K562 (cell line): ENCODE measurements around the gene GABRA5.

Experiments used
- EP300 ChIP-seq: IDR thresholded peaks from 2 replicates; pipeline ENCODE4 v1.6.1; 2012; ENCODE audit warnings: low read length, improper control_type of control experiment
- JUNB ChIP-seq: fragments of 450-650 bp; formaldehyde crosslinking; conservative IDR thresholded peaks from 2 replicates; pipeline ENCODE4 v1.4.0; 2020; ENCODE audit warnings: mild to moderate bottlenecking
- RFX5 ChIP-seq: IDR thresholded peaks from 2 replicates; pipeline ENCODE4 v1.6.1; 2011; ENCODE audit warnings: low read depth, mild to moderate bottlenecking, improper control_type of control experiment, low read length
- SMARCA4 ChIP-seq: fragments of 450-650 bp; IDR thresholded peaks from 2 replicates; pipeline ENCODE4 v1.6.1; 2016
- TCF7 ChIP-seq: sonication (generic); IDR thresholded peaks from 2 replicates; pipeline ENCODE4 v1.6.1; 2016; ENCODE audit warnings: antibody characterized with exemption, borderline replicate concordance
- TEAD2 ChIP-seq: fragments of 450-650 bp; IDR thresholded peaks from 2 replicates; pipeline ENCODE4 v1.6.1; 2016; ENCODE audit warnings: missing genetic modification characterization, control low read depth, missing compliant biosample characterization
- ZNF121 ChIP-seq: sonication (generic); formaldehyde crosslinking; conservative IDR thresholded peaks from 2 replicates; pipeline ENCODE4 v1.8.0; 2022; ENCODE audit warnings: missing genetic modification reagents
- TF ChIP-seq, protein P1 (sequence below), 3 experiments: IDR thresholded peaks in 2 of 3; conservative IDR thresholded peaks in 1 of 3; 2 replicates each; pipeline ENCODE4 v1.5.1; 2011 to 2012; ENCODE audit warnings: low read length in 3 of 3, mild to moderate bottlenecking in 3 of 3, control low read depth in 2 of 3, improper control_type of control experiment in 1 of 3, inconsistent platforms in 1 of 3, low read depth in 1 of 3, mixed read lengths in 1 of 3, moderate library complexity in 1 of 3; ENCODE audit not compliant: insufficient read depth in 2 of 3
- TF ChIP-seq, protein P2 (sequence below): sonication (generic); formaldehyde crosslinking; IDR thresholded peaks from 2 replicates; pipeline ENCODE4 v1.8.0; 2022; ENCODE audit warnings: mild to moderate bottlenecking, missing genetic modification reagents

DNA sequence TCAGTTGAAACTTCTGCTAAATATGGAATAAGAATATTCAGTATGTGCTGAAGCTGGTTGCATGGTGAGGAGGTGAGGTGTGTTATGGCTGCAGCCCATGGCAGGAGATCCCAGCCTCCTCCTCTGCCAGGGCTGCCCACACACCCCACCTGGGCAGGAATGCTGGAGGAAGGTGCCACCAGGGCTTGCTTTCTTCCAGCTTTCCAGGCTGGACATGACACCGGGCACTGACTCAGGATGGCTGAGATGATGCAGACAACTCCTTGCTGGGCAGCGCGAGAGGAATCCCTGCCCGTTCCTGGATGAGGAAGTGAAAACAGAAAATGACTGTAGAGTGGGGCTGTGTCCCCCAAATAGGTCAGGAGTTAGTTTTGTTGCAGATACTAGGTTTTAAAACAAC is 118.2 kb downstream of the GABRA5 start:
- TF ChIP-seq TEAD2 (tag) (no peak), SMARCA4 (no peak), ZNF121 (CRISPR knock-in tag) (no peak), EP300 (no peak), RFX5 (no peak), JUNB (CRISPR knock-in tag) (no peak), TCF7 (no peak)
- TF ChIP-seq, protein P1, sequence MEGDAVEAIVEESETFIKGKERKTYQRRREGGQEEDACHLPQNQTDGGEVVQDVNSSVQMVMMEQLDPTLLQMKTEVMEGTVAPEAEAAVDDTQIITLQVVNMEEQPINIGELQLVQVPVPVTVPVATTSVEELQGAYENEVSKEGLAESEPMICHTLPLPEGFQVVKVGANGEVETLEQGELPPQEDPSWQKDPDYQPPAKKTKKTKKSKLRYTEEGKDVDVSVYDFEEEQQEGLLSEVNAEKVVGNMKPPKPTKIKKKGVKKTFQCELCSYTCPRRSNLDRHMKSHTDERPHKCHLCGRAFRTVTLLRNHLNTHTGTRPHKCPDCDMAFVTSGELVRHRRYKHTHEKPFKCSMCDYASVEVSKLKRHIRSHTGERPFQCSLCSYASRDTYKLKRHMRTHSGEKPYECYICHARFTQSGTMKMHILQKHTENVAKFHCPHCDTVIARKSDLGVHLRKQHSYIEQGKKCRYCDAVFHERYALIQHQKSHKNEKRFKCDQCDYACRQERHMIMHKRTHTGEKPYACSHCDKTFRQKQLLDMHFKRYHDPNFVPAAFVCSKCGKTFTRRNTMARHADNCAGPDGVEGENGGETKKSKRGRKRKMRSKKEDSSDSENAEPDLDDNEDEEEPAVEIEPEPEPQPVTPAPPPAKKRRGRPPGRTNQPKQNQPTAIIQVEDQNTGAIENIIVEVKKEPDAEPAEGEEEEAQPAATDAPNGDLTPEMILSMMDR (IDR thresholded peaks at IDR 0.05 in 2 of 3, conservative IDR thresholded peaks at IDR 0.05 in 1 of 3; ENCODE audit: insufficient read depth in 2 of 3, low read depth in 1 of 3, low read length in 3 of 3) = no peak
- TF ChIP-seq, protein P2, sequence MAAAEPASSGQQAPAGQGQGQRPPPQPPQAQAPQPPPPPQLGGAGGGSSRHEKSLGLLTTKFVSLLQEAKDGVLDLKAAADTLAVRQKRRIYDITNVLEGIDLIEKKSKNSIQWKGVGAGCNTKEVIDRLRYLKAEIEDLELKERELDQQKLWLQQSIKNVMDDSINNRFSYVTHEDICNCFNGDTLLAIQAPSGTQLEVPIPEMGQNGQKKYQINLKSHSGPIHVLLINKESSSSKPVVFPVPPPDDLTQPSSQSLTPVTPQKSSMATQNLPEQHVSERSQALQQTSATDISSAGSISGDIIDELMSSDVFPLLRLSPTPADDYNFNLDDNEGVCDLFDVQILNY (CRISPR knock-in tag) = no peak
